Neural cell (in vitro differentiated cells): ENCODE data around the gene UBE3B. TPM values are rescaled to one million over a fixed set of nuclear protein-coding genes. Genes with fewer than 3 reads are reported as not detected.

Experiments used
- H2AFZ ChIP-seq: fragments of 200-600, 300-800 bp; sonication (generic), shearing (Covaris generic); 2 replicates; pipeline ENCODE4 v1.6.0; 2014; ENCODE audit warnings: low read depth, mild to moderate bottlenecking, antibody characterized with exemption, low read length, moderate library complexity
- H3F3A ChIP-seq: fragments of 200-600 bp; shearing (Covaris generic); 2 replicates; pipeline ENCODE4 v1.6.1; 2016; ENCODE audit warnings: mild to moderate bottlenecking, moderate library complexity, mixed read lengths, antibody characterized with exemption, low read length; ENCODE audit not compliant: insufficient read depth, poor library complexity, severe bottlenecking
- H3K27ac ChIP-seq: fragments of 200-600, 300-800 bp; sonication (generic), shearing (Covaris generic); 2 replicates; pipeline ENCODE4 v1.5.1; 2014; ENCODE audit warnings: mild to moderate bottlenecking, low read length, moderate library complexity
- H3K27me3 ChIP-seq: fragments of 300-800, 200-600 bp; sonication (generic), shearing (Covaris generic); 2 replicates; pipeline ENCODE4 v1.6.0; 2014; ENCODE audit warnings: mild to moderate bottlenecking, low read depth, low read length, moderate library complexity; ENCODE audit not compliant: insufficient read depth
- H3K36me3 ChIP-seq: fragments of 300-800, 200-600 bp; sonication (generic), shearing (Covaris generic); 2 replicates; pipeline ENCODE4 v1.5.1; 2014; ENCODE audit warnings: mild to moderate bottlenecking, antibody characterized with exemption, low read length, moderate library complexity; ENCODE audit not compliant: insufficient read depth
- H3K4me2 ChIP-seq: fragments of 300-800, 200-600 bp; sonication (generic), shearing (Covaris generic); 2 replicates; pipeline ENCODE4 v1.6.0; 2014; ENCODE audit warnings: mild to moderate bottlenecking, low read length
- H3K4me3 ChIP-seq: fragments of 300-800, 200-600 bp; sonication (generic), shearing (Covaris generic); 2 replicates; pipeline ENCODE4 v1.5.1; 2014; ENCODE audit warnings: mild to moderate bottlenecking, low read length, moderate library complexity
- H3K79me2 ChIP-seq: fragments of 200-600 bp; shearing (Covaris generic); replicated peaks from 2 replicates; pipeline ENCODE4 v1.6.0; 2014; ENCODE audit warnings: mild to moderate bottlenecking, low read length, moderate library complexity; ENCODE audit not compliant: insufficient read depth
- H3K9ac ChIP-seq: fragments of 300-800, 200-600 bp; sonication (generic), shearing (Covaris generic); 2 replicates; pipeline ENCODE4 v1.6.1; 2016; ENCODE audit warnings: mild to moderate bottlenecking, low read length, mixed read lengths
- H3K9me2 ChIP-seq: fragments of 200-600 bp; shearing (Covaris generic); 2 replicates; pipeline ENCODE4 v1.6.1; 2016; ENCODE audit warnings: mild to moderate bottlenecking, low read length, mixed read lengths; ENCODE audit not compliant: insufficient read depth
- H3K9me3 ChIP-seq: fragments of 200-600, 300-800 bp; sonication (generic), shearing (Covaris generic); 2 replicates; pipeline ENCODE4 v1.6.1; 2016; ENCODE audit warnings: mild to moderate bottlenecking, mixed run types, low read length, moderate library complexity, mixed read lengths
- H4K20me1 ChIP-seq: fragments of 200-600 bp; shearing (Covaris generic); 2 replicates; pipeline ENCODE4 v1.6.1; 2016; ENCODE audit warnings: mild to moderate bottlenecking, mixed run types; ENCODE audit not compliant: insufficient read depth
- EP300 ChIP-seq: fragments of 450-650 bp; conservative IDR thresholded peaks from 2 replicates; pipeline ENCODE4 v1.6.1; 2014; ENCODE audit warnings: antibody characterized with exemption, mild to moderate bottlenecking, moderate library complexity; ENCODE audit not compliant: poor library complexity, severe bottlenecking
- EZH2 ChIP-seq: fragments of 200-600, 300-800 bp; shearing (Covaris generic), sonication (generic); IDR thresholded peaks from 2 replicates; pipeline ENCODE4 v1.6.1; 2014; ENCODE audit warnings: antibody characterized with exemption, low read length, borderline replicate concordance, mild to moderate bottlenecking; ENCODE audit not compliant: insufficient read depth, poor library complexity, severe bottlenecking
- MXI1 ChIP-seq: fragments of 450-650 bp; conservative IDR thresholded peaks from 2 replicates; pipeline ENCODE4 v1.6.1; 2014; ENCODE audit warnings: antibody characterized with exemption, mild to moderate bottlenecking; ENCODE audit not compliant: poor library complexity, severe bottlenecking
- POLR2AphosphoS5 ChIP-seq: IDR thresholded peaks from 2 replicates; pipeline ENCODE4 v1.6.1; 2012
- RAD21 ChIP-seq: fragments of 450-650 bp; conservative IDR thresholded peaks from 2 replicates; pipeline ENCODE4 v1.6.1; 2014; ENCODE audit warnings: antibody characterized with exemption, mild to moderate bottlenecking, moderate library complexity
- SMC3 ChIP-seq: fragments of 450-650 bp; conservative IDR thresholded peaks from 2 replicates; pipeline ENCODE4 v1.6.1; 2014; ENCODE audit warnings: antibody characterized with exemption, mild to moderate bottlenecking, moderate library complexity; ENCODE audit not compliant: poor library complexity
- TAF1 ChIP-seq: IDR thresholded peaks from 2 replicates; pipeline ENCODE4 v1.6.1; 2012; ENCODE audit warnings: low read depth
- polyA plus RNA-seq: library from polyadenylated mRNA; depleted of rRNA; stranded (reverse); fragments of >200 nt; gene quantifications from 2 replicates; pipeline ENCODE4 v1.2.3, GENCODE V29; 2014
- TF ChIP-seq, protein P1 (sequence below): fragments of 450-650 bp; IDR thresholded peaks from 2 replicates; pipeline ENCODE4 v1.5.1; 2014; ENCODE audit warnings: antibody characterized with exemption, mild to moderate bottlenecking, moderate library complexity; ENCODE audit not compliant: poor library complexity, severe bottlenecking
- TF ChIP-seq, protein P2 (sequence below): IDR thresholded peaks from 2 replicates; pipeline ENCODE4 v1.6.1; 2012; ENCODE audit warnings: borderline replicate concordance

The UBE3B gene
- polyA plus RNA-seq, 1 donor from 2014 or later = 21.7 TPM

DNA sequence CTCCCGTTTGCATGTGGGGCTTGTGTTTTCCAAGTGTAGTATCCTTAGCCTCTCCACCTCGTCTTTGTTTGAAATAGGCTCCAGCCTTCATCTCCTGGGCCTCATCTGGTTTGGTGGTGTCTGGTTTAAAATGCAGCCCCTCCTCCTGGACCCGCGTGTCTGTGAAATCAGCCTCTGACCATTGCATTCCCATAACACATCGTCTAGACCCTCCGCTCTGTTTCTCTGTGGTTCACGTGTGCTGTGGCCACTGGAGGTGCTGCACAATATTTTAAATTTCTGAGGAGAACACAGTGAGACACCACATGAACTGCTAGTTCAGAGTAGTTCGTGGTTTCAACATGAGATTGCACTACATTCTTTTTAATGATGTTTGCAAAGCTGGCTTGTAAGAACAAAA lies 35.6 kb downstream of the UBE3B start (continued):
- no peak for TF ChIP-seq TAF1

DNA sequence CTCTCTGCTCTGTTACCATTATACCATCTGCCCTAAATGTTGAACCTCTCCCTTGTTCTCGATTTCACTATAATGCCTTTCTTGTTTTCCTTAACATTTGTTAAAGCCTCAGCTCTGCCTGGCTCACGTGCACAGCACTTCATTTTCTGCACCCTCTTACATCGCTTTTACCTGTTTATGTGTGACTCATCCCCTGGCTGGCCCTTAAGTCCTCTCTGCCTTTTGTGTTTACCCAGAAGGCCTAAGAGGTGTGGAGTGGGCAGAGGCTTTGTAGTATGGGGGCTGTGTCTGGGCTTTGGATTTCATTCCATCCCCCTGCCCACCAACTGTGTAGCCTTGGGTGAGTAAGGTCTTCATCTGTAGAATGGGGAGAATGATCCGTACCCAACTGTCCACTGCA lies 36.5 kb downstream of the UBE3B start:
- H3K9me3 ChIP-seq = no peaks in the 10 kb centered on the region
- no peak overlapping the region for H3K27ac ChIP-seq
- H4K20me1 ChIP-seq = no peaks in the 10 kb centered on the region
- no peak overlapping the region for H3K4me3 ChIP-seq
- TF ChIP-seq, protein P1, sequence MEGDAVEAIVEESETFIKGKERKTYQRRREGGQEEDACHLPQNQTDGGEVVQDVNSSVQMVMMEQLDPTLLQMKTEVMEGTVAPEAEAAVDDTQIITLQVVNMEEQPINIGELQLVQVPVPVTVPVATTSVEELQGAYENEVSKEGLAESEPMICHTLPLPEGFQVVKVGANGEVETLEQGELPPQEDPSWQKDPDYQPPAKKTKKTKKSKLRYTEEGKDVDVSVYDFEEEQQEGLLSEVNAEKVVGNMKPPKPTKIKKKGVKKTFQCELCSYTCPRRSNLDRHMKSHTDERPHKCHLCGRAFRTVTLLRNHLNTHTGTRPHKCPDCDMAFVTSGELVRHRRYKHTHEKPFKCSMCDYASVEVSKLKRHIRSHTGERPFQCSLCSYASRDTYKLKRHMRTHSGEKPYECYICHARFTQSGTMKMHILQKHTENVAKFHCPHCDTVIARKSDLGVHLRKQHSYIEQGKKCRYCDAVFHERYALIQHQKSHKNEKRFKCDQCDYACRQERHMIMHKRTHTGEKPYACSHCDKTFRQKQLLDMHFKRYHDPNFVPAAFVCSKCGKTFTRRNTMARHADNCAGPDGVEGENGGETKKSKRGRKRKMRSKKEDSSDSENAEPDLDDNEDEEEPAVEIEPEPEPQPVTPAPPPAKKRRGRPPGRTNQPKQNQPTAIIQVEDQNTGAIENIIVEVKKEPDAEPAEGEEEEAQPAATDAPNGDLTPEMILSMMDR = no peak
- TF ChIP-seq POLR2AphosphoS5 (no peak), RAD21 (no peak), SMC3 (no peak), TAF1 (no peak), MXI1 (no peak)
- TF ChIP-seq, protein P2, sequence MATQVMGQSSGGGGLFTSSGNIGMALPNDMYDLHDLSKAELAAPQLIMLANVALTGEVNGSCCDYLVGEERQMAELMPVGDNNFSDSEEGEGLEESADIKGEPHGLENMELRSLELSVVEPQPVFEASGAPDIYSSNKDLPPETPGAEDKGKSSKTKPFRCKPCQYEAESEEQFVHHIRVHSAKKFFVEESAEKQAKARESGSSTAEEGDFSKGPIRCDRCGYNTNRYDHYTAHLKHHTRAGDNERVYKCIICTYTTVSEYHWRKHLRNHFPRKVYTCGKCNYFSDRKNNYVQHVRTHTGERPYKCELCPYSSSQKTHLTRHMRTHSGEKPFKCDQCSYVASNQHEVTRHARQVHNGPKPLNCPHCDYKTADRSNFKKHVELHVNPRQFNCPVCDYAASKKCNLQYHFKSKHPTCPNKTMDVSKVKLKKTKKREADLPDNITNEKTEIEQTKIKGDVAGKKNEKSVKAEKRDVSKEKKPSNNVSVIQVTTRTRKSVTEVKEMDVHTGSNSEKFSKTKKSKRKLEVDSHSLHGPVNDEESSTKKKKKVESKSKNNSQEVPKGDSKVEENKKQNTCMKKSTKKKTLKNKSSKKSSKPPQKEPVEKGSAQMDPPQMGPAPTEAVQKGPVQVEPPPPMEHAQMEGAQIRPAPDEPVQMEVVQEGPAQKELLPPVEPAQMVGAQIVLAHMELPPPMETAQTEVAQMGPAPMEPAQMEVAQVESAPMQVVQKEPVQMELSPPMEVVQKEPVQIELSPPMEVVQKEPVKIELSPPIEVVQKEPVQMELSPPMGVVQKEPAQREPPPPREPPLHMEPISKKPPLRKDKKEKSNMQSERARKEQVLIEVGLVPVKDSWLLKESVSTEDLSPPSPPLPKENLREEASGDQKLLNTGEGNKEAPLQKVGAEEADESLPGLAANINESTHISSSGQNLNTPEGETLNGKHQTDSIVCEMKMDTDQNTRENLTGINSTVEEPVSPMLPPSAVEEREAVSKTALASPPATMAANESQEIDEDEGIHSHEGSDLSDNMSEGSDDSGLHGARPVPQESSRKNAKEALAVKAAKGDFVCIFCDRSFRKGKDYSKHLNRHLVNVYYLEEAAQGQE = no peak
- H2AFZ ChIP-seq = no peak overlapping the region
- H3F3A ChIP-seq = no peaks in the 10 kb centered on the region
- no peaks in the 10 kb centered on the region for H3K36me3 ChIP-seq
- H3K4me2 ChIP-seq = no peak overlapping the region
- H3K9ac ChIP-seq = no peak overlapping the region
- H3K9me2 ChIP-seq = no peaks in the 10 kb centered on the region
- no peaks in the 10 kb centered on the region for H3K27me3 ChIP-seq
- H3K79me2 ChIP-seq = no peaks in the 10 kb centered on the region

DNA sequence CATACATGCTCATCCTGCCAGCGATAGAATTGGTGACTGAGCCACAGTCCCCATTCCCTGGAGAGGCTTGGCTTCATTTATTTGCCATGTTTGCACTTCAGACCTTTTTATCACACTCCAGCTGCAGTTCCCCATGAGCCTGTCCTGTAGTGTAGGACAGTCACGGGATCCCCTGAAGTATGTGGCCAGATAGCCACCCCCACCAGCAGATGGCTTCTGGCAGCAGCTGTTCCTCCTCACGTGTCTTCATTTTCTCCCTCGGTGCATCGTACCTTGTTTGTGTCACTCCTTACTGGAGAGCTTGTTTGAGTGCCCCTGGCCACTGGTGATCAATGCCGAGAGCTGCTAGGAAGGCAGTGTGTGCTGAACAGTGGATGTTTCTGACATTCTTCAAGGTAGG lies 40.2 kb downstream of the UBE3B start:
- Histone ChIP-seq H3K9ac (no peak overlapping the region), H3K9me2 (no peaks in the 10 kb centered on the region), H3K4me3 (no peak overlapping the region), H3K9me3 (no peaks in the 10 kb centered on the region), H3K79me2 (no peaks in the 10 kb centered on the region), H3K27ac (no peak overlapping the region), H2AFZ (no peak overlapping the region), H3K27me3 (no peaks in the 10 kb centered on the region), H3F3A (no peaks in the 10 kb centered on the region), H4K20me1 (no peaks in the 10 kb centered on the region), H3K4me2 (no peak overlapping the region), H3K36me3 (no peaks in the 10 kb centered on the region)
- TF ChIP-seq TAF1 (no peak), MXI1 (no peak), EZH2 (no peak), POLR2AphosphoS5 (no peak), EP300 (no peak), RAD21 (no peak), SMC3 (no peak)
- TF ChIP-seq, protein P1 = no peak
- TF ChIP-seq, protein P2 = no peak
